Astrocyte (in vitro differentiated cells and primary cell): ENCODE measurements around the gene RFC1.

ENCODE experiments used
- EZH2 ChIP-seq: IDR thresholded peaks from 2 replicates; pipeline ENCODE4 v1.6.1; 2012; ENCODE audit warnings: mild to moderate bottlenecking, low read length, inconsistent platforms; ENCODE audit not compliant: insufficient read depth
- TF ChIP-seq, protein P1 (sequence below): IDR thresholded peaks from 2 replicates; pipeline ENCODE4 v1.5.1; 2011; ENCODE audit warnings: low read depth, mild to moderate bottlenecking, inconsistent platforms, low read length, moderate library complexity; ENCODE audit not compliant: insufficient read depth

- TF ChIP-seq, protein P1, sequence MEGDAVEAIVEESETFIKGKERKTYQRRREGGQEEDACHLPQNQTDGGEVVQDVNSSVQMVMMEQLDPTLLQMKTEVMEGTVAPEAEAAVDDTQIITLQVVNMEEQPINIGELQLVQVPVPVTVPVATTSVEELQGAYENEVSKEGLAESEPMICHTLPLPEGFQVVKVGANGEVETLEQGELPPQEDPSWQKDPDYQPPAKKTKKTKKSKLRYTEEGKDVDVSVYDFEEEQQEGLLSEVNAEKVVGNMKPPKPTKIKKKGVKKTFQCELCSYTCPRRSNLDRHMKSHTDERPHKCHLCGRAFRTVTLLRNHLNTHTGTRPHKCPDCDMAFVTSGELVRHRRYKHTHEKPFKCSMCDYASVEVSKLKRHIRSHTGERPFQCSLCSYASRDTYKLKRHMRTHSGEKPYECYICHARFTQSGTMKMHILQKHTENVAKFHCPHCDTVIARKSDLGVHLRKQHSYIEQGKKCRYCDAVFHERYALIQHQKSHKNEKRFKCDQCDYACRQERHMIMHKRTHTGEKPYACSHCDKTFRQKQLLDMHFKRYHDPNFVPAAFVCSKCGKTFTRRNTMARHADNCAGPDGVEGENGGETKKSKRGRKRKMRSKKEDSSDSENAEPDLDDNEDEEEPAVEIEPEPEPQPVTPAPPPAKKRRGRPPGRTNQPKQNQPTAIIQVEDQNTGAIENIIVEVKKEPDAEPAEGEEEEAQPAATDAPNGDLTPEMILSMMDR, result no peak
- no peak for TF ChIP-seq EZH2
These were observed 40.8 kb upstream of the RFC1 start, which contains the start of gene KLB for GRCh38 chr4:39406763-39407583.
